IPS DF 19.7 (cell line): ENCODE measurements around the gene CCDC88A.
"Not testable (repeated sequence)": the region's sequence is repeated elsewhere in the genome, so short reads cannot be mapped to it uniquely, and the experiment has no call there.

ENCODE experiments used
- DNase-seq: peaks from one replicate; pipeline ENCODE4 v3.0.0-alpha.2; 2013; ENCODE audit warnings: low read depth, low spot score

The CCDC88A gene

GRCh38 chr2:55421326-55421725 lies 1.7 kb upstream of the CCDC88A start:
- no peak for DNase-seq

GRCh38 chr2:55420871-55421270 lies 1.2 kb upstream of the CCDC88A start:
- no peak for DNase-seq

GRCh38 chr2:55420439-55420725 lies 726 bp upstream of the CCDC88A start:
- no peak for DNase-seq

- peak; percentile 17 for DNase-seq
These were observed 400 bp downstream of the CCDC88A start for GRCh38 chr2:55419233-55419678.

GRCh38 chr2:55418512-55419232 lies 984 bp downstream of the CCDC88A start:
- DNase-seq = no peak

GRCh38 chr2:55418072-55418471 lies 1.6 kb downstream of the CCDC88A start:
- DNase-seq = no peak

- no peak for DNase-seq
These were observed 2.7 kb downstream of the CCDC88A start for GRCh38 chr2:55416786-55417568.

GRCh38 chr2:55415300-55415699 lies 4.4 kb downstream of the CCDC88A start:
- DNase-seq = no peak

GRCh38 chr2:55408918-55409868 lies 10.5 kb downstream of the CCDC88A start:
- DNase-seq = no peak

GRCh38 chr2:55408098-55408882 lies 11.4 kb downstream of the CCDC88A start:
- DNase-seq = no peak

GRCh38 chr2:55405116-55405515 lies 14.5 kb downstream of the CCDC88A start:
- DNase-seq = no peak

GRCh38 chr2:55403256-55403998 lies 16.2 kb downstream of the CCDC88A start:
- DNase-seq = no peak

- DNase-seq = no peak
These were observed 18.5 kb downstream of the CCDC88A start for GRCh38 chr2:55401124-55401523.

- no peak for DNase-seq
These were observed 19.3 kb downstream of the CCDC88A start for GRCh38 chr2:55400332-55400731.

- no peak for DNase-seq
These were observed 19.8 kb downstream of the CCDC88A start for GRCh38 chr2:55399815-55400214.

- no peak for DNase-seq
These were observed 23.7 kb downstream of the CCDC88A start for GRCh38 chr2:55395724-55396605.

GRCh38 chr2:55391615-55392242 lies 27.9 kb downstream of the CCDC88A start:
- DNase-seq = no peak

GRCh38 chr2:55391155-55391554 lies 28.5 kb downstream of the CCDC88A start:
- no peak for DNase-seq

- not testable (repeated sequence) for DNase-seq
These were observed 34.1 kb downstream of the CCDC88A start for GRCh38 chr2:55385516-55385915.
